GM12801 (cell line): ENCODE measurements around the gene FAM234A.

Source experiments
- TF ChIP-seq, protein P1 (sequence below): IDR thresholded peaks from one replicate; pipeline ENCODE4 v1.5.1; 2011; ENCODE audit warnings: control low read depth; ENCODE audit not compliant: insufficient read length; ENCODE audit errors: extremely low read depth

FAM234A gene

DNA sequence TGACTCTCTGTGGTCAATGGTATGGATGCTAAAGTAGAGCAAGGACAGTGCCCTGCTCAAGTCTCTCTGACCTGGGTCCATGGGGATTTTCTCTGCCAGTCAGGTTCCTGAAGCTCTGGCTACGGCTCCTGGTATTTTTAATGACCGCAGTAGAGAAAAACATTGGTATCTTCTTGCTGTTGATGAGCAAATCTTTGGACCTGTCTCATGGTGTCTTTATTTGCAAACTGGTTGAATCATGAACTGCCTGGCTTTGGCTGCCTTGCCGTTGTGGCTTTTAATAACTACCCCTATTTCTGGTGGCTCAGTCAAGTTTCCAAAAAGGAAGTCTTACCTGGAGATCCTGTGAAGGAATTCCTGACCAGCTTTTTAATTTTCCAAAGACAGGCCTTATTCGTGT, 8.7 kb downstream of the FAM234A start:
- TF ChIP-seq, protein P1, sequence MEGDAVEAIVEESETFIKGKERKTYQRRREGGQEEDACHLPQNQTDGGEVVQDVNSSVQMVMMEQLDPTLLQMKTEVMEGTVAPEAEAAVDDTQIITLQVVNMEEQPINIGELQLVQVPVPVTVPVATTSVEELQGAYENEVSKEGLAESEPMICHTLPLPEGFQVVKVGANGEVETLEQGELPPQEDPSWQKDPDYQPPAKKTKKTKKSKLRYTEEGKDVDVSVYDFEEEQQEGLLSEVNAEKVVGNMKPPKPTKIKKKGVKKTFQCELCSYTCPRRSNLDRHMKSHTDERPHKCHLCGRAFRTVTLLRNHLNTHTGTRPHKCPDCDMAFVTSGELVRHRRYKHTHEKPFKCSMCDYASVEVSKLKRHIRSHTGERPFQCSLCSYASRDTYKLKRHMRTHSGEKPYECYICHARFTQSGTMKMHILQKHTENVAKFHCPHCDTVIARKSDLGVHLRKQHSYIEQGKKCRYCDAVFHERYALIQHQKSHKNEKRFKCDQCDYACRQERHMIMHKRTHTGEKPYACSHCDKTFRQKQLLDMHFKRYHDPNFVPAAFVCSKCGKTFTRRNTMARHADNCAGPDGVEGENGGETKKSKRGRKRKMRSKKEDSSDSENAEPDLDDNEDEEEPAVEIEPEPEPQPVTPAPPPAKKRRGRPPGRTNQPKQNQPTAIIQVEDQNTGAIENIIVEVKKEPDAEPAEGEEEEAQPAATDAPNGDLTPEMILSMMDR = no peak

DNA sequence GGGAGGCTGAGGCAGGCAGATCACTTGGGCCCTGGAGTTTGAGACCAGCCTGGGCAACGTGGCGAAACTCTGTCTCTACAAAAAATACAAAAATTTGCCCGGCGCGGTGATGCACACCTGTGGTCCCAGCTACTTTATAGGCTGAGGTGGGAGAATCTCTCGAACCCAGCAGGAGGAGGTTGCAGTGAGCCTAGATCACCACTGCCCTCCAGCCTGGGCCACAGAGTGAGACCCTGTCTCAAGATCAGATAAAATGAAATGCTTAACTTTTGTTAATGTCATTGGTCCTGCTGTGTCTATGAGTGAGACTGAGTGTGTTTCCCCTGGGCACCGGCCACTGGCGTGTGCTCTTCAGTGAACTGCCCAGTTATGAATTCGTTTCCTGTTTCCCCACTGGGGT, 10.5 kb downstream of the FAM234A start:
- TF ChIP-seq, protein P1 = no peak

DNA sequence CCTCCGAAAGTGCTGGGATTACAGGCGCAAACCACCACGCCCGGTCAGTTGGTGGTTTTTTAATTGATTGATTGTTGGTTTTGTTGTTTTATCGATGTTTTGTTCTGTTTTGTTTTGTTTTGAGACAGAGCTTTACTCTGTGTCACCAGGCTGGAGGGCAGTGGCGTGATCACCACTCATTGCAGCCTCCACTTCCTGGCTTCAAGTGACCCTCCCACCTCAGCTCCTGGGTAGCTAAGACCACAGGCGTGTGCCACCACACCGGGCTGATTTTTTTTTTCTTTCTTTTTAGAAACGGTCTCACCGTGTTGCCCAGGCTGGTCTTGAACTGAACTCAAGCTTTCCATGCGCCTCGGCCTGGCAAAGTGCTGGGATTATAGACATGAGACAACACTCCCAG, 12.4 kb downstream of the FAM234A start:
- TF ChIP-seq, protein P1 = no peak

DNA sequence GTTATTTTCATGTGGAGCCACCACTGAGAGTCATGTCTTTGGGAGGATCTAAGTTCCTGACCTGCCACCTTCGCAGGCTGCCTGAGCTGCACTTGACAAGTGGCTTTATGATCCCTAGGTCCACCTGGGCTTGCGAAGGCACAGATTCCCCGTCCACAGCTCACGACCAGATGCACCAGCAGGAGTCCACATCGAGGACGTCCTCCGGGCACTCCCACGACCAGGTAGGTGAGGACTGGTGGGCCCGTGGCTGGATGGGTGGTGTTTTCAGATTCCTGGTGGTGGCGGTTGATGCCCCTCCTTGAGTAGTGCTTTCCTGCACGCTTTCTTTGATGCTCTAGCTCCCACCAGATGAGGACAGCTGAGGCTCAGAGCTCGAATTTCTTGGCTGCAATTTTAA, 14.8 kb downstream of the FAM234A start:
- TF ChIP-seq, protein P1 = no peak

DNA sequence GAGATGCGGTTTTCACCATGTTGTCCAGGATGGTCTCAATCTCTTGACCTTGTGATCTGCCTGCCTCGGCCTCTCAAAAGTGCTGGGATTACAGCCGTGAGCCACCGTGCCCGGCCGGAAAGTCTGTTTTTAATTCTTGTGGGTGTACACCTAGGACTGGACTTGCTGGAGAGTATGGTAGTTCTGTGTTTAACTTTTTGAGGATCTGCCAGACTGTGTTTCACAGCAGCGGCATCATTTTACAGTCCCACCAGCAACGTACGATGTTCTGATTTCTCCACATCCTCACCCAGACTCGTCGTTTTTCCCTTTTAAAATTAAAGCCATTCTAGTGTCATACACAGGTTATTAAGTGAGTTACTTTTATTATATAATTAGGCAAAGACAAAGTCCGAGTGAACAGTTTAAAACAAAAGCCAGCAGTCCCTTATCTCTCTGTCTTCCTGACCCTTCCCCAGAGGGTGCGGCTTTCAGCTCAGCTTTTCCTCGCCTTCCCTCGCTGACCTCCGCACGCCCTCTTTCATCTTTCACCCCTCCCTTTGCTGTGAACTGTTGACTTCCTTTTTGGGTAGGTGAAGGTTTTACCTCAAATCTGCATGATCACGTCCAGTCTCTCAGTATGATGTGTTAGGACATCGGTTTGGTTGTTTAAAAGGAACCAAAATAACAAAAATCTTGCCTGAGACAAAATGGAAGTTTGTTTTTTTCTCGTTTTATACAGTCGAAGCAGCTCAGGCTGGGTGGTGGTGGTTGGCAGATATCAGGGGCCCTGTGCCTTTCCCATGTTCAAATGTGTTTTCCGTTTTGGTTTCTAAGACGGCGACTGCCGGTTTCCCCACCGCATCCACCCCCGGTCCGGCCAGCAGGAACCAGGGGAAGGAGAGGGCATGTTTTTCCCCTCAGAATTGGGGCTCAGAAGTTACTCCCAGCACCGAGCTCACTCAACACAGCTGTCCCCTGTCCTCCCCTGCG, 18.0 kb downstream of the FAM234A start:
- TF ChIP-seq, protein P1 = no peak

DNA sequence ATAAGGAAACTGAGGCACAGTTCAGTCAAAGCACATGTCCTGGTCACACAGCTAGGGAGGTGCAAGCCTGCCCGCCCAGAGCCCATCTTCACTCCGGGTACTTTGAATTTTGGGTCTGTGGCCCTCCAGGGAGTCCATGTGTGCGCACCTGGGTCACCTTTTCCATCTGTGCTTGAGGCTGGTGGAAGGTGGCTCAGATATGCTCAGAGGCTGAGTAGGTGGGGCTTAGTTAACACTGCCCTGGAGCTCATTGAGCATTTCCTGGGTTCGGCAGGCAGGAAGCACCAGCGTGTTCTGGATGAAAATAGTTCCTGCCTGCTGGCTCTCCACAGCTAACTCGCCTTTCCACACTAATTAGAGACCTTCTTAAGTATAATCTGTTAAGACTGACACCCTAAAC, 19.2 kb downstream of the FAM234A start:
- TF ChIP-seq, protein P1 = no peak

DNA sequence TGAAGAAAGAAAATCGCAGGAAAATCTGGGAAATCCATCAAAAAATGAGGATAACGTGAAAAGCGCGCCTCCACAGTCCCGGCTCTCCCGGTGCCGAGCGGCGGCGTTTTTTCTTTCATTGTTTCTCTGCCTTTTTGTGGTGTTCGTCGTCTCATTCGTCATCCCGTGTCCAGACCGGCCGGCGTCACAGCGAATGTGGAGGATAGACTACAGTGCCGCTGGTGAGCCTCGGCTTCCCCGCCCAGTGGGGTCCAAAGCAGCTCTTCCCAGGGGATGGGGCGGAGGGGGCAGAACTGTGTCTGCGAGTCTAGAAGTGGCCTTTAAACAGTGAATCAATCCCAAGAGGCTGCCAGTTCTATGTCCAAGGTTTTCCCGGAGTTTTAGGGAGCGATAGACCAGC, 19.8 kb downstream of the FAM234A start:
- TF ChIP-seq, protein P1 = no peak
